GM21723 (cell line): ENCODE data around the gene ITGB3BP.
A peak's percentile ranks its signal among the peaks of the same experiment; 100 is the strongest.
"Not testable (repeated sequence)": the region's sequence is repeated elsewhere in the genome, so short reads cannot be mapped to it uniquely, and the experiment has no call there.

ENCODE experiments used
- ATAC-seq: cut with Tn5 transposase; IDR thresholded peaks from one replicate; pipeline ENCODE4 v1.9.1; 2021; ENCODE audit warnings: mild to moderate bottlenecking, moderate library complexity; ENCODE audit not compliant: unreplicated experiment

Gene ITGB3BP, protein sequence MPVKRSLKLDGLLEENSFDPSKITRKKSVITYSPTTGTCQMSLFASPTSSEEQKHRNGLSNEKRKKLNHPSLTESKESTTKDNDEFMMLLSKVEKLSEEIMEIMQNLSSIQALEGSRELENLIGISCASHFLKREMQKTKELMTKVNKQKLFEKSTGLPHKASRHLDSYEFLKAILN

DNA sequence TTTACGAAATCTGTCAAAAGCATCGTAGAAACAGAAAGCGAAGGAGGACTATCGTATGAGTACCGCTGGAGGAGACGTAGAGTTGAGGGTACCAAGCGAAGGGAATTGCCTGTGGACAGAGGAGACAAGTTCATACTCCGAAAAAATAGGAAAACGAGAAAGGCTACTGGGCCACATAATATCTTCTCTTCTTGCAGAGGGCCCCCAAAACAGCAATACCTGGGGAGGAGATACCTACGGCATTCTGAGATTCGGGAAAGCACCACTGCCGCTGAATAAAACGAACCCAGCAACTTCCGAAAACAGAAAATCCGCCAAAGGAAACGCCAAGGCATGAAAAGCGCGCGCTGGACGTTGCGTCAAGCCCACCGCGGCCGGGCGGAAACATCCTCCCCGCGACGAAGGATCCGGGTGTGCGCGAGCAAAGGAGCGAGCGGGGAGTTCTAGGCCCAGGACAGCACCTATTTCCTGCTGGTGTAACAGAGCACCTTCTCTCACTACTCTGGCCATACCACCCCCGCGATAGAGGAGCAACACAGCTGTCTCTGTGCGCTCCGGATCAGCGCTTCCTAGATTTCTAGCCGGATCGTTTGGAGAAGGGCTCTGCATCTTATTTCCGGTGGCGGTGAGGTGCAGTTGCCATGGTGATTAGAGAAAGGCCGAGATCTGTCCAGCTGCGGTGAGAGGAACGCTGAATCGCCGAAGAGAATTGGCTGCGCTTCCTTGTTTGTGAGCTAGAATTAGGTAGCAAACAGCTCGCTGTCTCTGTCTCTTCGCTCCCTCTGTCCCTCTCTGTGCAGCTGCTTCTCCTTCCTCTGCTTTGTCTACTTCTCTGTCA is at the start of gene ITGB3BP, which contains the start of gene EFCAB7:
Gene ITGB3BP, minus strand, starts transcription at position 335 of the 838 bp plus-strand sequence. Its CDS starts 92 bp downstream, at position 243.
Gene EFCAB7, plus strand, starts transcription at position 635 of the 838 bp plus-strand sequence. CDS start 2,048 bp downstream, outside the sequence.
- ATAC-seq, result peak; percentile 85

DNA sequence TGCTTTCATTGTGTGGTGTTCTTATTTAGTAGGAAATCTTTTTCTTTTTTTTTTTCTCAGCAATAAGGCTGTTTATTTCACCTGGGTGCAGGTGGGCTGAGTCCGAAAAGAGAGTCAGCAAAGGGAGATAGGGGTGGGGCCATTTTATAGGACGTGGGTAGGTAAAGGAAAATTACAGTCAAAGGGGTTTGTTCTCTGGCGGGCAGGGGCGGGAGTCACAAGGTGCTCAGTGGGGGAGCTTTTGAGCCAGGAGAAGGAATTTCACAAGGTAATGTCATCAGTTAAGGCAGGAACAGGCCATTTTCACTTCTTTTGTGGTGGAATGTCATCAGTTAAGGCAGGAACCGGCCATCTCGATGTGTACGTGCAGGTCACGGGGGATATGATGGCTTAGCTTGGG is 49.7 kb upstream of the ITGB3BP start:
- ATAC-seq, result not testable (repeated sequence)

DNA sequence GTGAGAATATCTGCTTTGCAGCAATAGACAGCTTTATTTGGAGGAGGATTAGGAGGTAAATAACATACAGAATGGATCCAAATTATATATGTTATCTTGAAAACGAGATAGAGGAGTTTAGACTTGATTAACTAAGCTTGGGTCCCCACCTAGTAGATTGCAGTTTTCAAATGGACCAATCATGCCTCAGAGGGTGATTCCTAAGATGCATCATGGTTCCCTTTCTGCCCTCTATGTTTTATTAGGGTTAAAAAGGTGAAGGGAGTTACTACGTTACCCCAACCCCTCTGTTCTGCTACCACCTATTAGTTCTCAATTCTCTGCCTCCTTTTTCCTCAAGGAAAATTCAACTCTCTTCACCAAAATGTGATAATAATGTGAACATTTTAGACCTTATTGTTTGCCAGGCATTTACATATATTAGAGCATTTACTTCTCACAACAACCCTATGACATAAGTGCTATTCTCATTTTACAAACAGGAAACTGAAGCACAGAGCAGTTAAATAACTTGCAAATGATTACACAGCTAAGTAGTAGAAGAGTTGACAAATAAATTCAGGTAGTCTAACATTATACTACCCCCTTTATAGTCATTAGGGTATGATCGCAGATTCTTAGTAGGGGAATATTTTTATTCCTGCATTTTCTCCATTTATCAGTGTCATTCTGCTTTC is 46.8 kb upstream of the ITGB3BP start:
- no peak for ATAC-seq

DNA sequence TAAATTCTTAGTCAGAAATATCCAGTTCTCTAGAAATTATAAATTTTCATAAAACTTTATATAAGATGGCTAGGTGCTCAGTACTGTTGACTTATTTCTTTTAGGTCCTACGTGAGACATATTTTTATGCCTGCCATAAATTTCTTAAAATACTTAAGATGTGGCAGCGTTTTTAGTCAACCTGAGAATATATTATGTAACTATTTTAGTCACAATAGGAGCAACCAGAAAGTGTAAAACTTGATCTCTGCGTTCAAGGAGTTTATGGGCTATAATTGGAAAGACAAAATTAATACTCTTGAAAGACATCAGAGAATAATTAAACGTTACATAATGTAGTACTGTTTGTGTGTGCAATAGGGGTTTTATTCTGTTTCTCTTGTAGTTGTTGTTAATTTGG is 46.0 kb upstream of the ITGB3BP start:
- ATAC-seq, result no peak

GRCh38 chr1:63563745-63564144 is 40.7 kb upstream of the ITGB3BP start:
- no peak for ATAC-seq

GRCh38 chr1:63559357-63559756 is 36.3 kb upstream of the ITGB3BP start:
- ATAC-seq, result no peak

- ATAC-seq, result peak; percentile 51
These were observed 34.5 kb upstream of the ITGB3BP start for GRCh38 chr1:63557365-63557987.

DNA sequence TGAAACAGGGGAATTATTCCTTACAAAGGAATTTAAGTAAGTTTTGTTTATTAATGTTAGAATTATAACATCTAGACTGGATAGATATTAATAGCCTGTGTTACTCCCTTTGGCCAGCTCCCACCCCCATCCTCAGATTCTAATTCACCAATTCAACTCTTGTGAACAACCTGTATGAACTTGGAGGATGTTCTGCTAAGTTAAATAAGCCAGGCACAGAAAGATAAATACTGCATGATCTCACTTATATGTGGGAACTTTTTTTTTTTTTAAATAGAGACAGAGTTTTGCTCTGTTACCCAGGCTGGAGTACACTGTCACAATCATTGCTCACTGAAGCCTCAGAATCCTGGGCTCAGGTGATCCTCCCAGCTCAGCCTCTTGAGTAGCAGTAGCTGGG is 32.5 kb upstream of the ITGB3BP start:
- no peak for ATAC-seq

DNA sequence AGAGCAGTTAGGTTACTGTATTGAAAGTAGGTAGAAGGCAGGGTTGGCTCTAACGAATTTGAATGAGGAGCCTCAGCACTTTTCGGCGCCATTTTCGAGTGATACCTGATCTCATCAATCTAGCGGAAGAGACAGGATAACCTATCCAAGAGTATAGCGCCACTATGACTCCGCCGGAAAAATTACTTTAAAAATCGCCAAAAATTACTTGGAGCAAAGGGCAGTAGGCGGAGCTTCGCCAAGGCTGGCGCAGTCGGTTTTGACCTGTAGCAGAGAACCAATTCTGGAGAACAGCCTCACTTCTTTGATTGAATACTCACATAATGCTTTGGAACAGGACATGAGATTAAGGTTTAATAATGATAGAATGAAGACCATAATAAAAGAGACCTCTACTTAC is 25.9 kb upstream of the ITGB3BP start:
- ATAC-seq, result no peak

DNA sequence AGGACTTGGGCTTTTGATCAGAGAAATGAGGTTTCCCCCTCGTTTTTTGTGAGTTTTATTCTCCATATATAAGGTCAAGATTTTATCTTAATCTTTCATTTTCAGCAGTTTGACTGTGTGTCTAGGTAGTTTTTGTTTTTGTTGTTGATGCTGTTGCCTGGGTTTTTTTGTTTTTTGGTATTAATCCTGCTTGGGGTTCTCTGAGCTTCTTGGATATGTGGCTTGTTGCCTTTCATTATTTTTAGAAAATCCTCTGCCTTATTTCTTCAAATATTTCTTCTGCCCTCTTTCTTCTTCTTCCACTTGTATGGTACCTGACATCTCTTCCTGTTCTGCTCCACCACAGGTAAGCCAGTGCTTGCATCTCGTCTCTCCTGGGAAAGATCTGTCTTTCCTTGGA is 25.3 kb upstream of the ITGB3BP start:
- ATAC-seq, result no peak

DNA sequence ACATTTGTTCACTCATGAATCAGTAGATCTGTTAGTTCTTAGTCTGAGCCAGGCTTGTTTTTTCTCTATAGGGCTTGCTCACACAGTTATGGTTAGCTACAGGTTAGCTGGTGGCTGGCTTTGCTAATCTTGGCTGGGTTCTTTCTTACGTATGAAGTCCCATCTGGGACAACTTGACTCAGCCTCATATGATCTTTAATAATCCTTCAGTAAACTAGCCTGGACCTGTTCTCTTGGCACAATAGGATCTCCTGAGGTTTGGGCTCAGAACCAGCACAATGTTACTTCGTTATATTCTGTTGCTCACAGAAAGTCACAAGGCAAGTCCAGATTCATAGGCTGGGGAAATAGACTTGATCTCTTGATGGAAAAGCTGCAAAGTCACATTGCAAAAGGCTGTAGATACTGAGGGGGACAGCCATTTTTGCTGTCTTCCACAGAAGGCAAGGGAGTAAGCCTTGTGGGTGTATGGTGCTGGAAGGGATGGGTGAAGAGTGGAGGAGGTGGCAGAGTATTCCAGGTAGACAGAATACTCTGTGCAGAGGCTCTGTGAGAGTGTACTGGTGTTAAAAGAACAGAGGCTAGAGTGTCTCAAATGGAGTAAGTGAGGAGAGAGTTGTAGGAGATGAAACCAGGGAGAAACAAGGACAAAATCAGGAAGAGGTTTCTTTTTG is 24.7 kb upstream of the ITGB3BP start:
- ATAC-seq, result no peak

- no peak for ATAC-seq
These were observed 22.8 kb upstream of the ITGB3BP start for GRCh38 chr1:63545780-63546179.

DNA sequence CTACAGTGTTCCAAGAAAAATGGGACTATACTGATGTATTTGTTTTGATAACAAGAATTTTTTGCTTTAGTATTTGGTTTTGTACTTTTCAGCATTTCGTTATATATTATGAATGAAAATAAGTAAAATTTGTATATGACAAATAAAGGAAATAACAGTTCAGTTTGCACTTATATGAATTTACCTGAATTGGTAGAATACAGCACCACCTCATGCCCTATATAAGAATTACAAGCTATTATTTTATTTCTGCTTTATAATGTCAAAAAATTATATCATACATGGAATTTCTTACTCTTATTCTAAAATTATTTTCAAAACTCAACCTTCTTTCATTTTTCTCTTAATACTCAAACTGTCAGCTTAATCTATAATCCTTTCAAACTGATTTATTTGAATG is 14.9 kb upstream of the ITGB3BP start:
- ATAC-seq, result no peak

DNA sequence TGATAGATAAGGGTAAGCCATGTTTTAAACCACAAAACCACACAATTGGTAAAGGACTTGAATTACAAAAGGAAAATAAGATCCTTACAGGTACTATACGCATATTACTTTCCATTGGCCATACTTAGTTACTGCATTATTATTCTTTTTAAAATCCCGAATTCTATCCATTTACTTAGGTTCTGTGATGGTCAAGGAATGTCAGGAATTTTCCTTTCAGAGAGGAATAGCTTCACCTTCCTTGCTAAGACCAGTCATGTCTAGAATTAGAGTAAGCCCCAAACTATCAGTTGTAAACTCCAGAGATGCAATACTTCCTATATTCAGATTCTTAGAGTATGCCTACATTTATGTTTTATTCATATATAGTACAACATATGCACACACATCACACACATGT is 14.0 kb upstream of the ITGB3BP start:
- ATAC-seq, result no peak

- no peak for ATAC-seq
These were observed 11.4 kb upstream of the ITGB3BP start for GRCh38 chr1:63534406-63534805.

- ATAC-seq, result no peak
These were observed 10.9 kb upstream of the ITGB3BP start for GRCh38 chr1:63533931-63534330.

DNA sequence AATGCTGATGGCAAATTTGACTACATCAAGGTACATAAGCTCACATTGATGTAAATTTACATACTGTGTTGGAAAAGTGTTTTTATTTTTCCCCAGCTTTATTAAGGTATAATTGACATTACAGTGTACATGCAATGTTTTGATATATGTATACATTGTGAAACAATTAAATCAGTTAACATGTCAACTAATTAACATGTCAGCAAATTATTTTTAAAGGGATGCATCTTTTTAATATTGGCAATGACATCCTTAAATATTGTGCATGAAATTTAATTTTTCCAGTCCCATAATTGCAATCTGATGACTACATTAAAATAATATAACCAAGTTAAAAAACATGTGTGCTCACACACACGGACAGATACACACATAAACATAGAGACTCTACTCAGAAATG is 9.7 kb upstream of the ITGB3BP start:
- ATAC-seq, result no peak

DNA sequence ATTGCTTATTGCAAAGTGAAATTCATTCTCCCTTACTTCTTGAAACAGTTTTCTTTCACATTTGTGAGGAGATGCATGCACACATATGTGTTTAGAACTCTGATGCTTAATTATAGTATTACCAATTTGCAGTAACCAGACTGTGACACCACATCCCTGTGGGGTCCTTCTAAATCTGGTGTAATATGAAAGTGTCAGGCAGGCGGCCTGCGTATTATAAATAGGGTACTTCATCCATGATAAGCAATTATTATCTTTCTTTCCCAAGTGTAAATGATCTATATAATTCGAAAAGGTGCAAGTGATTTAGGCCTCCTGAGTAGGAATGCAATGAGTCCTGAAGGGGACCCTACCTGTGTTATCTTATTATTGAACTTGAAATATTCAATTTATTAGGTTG is 1.2 kb upstream of the ITGB3BP start:
- ATAC-seq, result no peak

GRCh38 chr1:63523738-63524137 is 713 bp upstream of the ITGB3BP start:
- ATAC-seq, result peak; percentile 31

DNA sequence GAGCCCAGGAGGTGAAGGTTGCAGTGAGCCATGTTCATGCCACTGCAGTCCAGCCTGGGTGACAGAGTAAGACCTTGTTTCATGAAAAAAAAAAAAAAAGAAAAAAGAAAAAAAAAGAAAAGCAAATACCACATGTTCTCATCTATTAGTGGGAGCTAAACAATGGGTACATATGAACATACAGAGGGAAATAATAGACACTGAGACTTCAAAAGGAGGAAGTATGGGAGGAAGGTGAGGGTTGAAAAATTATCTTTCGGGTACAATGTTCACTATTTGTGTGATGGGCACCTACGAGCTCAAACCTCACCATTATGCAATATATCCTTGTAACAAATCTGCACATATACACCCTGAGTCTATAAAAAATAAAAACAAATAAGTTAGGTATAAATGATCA is 6.4 kb downstream of the ITGB3BP start:
- ATAC-seq, result no peak

DNA sequence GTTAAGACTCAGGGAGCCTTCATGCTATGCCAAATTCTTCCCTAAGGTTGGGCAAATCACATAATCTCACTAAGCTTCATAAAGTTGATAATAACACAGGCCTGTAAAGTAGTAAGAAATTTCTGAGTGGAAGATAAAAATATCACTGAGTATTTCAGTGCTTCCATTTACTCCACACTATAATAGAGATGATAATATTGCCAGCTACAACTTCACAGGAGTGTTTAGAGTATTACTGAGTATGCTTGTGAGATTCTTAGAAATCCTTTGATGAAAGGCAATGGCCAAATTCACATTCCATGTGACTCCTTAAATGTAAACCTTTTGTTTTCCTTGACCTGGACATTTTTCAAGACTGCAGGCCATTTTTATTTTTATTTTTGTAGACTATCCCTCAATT is 10.4 kb downstream of the ITGB3BP start:
- no peak for ATAC-seq
